ENCODE results near the gene PRRC2B.

The PRRC2B gene

DNA sequence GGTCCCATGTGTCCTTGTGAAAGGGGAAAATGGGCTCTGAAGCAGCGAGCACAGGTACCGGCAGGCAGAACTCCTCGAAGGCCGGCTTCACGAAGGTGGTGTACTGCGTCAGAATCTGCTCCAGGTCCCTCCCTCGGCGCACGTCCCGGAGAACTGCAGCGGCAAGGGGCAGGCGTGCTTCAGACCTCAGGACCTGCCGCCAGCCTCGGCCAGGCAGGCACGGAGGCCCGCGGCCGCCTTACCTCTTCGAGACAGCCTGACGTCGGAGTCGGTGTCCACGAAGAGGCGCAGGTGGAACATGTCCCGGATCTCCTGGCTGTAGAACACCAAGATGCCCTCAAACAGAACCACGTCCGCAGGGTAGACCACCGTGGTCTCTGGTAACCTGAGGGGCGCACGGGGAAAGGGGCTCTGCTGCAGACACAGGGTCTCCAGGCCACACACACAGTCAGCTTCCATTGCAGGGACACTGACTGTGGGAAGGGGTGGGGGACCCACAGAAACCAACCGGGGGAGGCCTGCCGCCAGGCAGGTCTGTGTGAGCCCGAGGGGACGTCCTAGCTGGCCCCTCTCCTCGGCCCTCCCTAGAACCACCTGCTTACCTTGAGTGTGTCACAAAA lies 135.1 kb downstream of the PRRC2B start:
- no peak for DNase-seq (ENCODE audit: low spot score)
- Histone ChIP-seq H3K4me3 (no peak overlapping the region), H3K27ac (no peak overlapping the region)
- TF ChIP-seq CTCF (IDR thresholded peaks at IDR 0.05): no peak

DNA sequence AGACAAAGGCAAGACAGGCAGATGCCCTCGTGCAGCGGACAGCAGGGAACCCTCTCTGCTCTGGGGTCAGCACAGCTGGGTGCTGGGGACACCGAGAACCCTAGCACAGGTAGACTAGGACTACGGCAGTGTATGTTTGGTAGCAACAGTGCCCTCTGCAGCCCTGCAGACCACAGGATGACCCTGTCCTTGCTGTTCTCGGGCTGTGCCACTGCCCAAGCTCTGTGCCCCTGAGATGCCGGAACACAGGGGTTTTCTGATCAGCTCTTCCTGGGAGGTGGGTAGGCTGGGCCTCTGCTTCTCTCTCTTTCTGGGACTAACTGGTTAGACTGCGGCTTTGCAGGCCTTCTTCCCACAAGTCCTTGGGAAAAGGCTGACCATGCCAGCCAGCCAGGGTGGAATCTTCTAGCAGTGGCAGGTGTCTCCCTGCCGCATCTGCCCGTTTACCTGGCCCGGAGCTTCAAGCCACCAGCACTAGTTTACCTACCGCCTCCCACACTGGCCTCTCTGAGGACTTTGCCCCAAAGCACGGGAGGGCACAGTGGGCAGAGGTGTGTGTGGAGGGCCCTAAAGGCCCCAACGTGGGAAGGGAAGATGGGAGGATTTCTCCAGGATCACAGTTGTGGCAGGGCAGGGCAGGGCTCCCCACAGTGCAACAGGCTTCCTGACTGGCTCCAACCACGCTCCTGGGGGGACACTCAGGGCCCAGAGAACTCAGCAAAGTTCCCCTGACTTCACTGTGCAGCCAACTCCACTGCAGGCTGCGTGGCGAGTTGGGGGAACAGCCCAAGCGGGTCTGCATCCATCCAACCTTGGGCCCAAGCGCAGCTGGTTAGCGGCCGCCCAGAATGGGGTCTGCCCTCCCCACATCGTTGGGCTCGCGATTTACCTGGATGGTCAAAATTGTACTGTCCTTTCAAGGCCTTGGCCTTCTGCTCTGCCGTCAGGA lies 136.0 kb downstream of the PRRC2B start:
- DNase-seq (ENCODE audit: low spot score): no peak
- H3K27ac ChIP-seq: peak overlapping the region; percentile 47 to 91
- TF ChIP-seq CTCF (IDR thresholded peaks at IDR 0.05): no peak
- H3K4me3 ChIP-seq: peak overlapping the region; percentile 75

DNA sequence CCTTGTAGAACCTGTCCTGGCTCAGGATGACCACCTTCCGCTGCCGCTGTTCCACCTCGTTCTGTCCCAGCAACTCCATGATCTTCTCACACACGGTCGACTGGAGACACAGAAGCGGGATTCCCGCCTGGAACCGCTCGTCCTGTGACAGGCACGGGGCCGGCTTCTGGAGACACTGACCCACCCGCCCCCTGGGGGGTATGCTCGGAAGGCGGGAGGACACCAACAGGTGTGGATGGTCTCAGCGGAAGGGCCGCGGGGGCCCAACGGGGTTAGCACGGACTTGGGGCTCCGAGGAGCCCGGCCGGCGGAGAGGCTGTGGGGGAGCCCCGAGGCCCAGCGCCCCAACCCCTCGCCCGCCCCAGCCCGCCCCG lies 136.6 kb downstream of the PRRC2B start:
- Histone ChIP-seq H3K4me3 (peak overlapping the region; percentile 75), H3K27ac (peak overlapping the region; percentile 47 to 91)
- no peak for TF ChIP-seq CTCF (IDR thresholded peaks at IDR 0.05)
- no peak for DNase-seq (ENCODE audit: low spot score)

DNA sequence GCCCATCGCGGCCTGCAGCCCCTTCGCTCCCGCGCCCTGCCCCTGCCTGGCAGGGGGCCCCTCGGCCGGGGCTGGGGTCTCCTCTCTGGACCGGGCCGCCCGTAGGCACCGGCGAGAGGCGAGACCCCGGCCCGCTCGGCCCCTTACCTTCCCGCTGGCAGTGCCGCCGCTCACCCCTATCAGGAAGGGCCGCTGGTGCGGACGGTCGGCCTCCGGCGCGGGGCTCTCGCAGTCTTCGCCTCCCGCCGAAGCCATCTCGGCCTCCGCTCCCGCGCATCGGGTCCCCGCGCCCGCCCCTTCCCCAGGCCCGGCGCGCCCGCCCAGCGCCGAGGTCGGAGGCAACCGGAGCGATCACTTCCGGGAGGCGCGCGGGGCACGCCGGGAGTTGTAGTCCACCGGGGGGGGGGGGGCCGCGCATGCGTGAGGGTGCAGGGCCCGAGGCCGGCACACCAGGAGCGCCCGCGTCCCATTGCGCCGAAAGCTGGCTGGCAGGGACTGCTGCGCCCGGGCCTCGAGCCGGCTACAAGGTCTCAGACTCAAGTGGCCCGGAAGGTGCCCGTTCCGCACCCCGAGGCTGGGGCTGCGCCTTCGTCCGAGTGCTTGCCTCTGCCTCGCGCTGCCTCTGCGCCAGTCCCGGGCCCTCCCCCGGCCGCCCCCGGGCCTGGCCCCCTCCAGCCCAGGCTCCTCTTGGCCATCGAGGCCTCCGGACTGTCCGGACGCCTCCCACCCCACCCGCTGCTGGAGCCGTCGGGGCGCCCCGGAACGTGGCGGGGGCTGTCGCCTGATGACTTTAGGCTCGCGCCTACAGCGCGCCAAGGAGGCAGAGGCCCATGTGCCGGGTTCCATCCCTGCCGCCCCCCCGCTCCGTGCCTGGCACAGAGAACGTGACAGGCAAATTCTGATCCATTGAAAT lies 137.3 kb downstream of the PRRC2B start, which contains the start of gene UCK1:
TSS of gene UCK1 (minus strand) at position 344 of the 913 bp plus-strand sequence. CDS start at position 255, 89 bp downstream.
- peak within 1 kb of the TSS; percentile 47 to 91 for H3K27ac ChIP-seq
- H3K4me3 ChIP-seq: peak within 1 kb of the TSS; percentile 75
- peak; percentile 86 for DNase-seq (ENCODE audit: low spot score)
- no peak for TF ChIP-seq CTCF (IDR thresholded peaks at IDR 0.05)

DNA sequence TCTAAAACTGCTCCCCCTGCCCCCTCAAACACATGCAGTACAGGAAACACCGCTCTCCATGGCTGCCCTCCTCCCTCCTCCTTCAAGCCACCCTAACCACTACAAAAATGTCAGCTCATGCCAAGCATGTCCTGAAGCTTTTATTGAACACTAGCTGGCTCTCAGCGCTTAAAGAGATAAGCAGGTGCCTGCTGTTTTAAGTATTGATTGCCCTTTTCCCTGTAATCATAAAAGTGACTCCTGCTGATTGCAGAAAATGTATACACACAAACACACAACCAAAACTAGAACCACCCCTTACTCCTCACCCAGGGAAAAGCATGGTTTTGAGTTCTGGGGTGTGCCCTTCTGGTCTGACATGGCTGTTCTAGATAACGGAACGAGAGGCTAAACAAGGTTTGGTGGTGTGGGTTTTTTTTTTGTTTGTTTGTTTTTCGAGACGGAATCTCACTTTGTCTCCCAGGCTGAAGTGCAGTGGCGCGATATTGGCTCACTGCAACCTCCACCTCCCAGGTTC lies 140.9 kb downstream of the PRRC2B start:
- no peak overlapping the region for H3K4me3 ChIP-seq
- TF ChIP-seq CTCF (IDR thresholded peaks at IDR 0.05): no peak
- H3K27ac ChIP-seq: no peak overlapping the region
- DNase-seq (ENCODE audit: low spot score): no peak

DNA sequence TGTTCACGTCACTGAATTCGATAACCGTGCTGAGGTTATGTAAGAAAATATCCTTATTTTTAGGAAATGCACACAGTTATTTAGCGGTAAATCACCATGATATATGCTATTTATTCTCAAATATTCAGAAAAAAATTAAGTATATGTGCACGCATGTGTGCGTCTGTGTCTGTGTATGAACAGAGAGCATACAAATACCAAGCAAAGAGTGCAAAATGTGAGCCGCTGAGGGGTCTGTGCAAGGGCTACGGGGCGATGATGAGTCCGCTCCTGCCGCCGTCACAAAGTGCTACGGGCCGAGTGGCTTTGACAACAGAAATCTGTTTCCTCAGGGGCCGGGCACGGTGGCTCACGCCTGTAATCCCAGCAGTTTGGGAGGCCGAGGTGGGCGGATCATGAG lies 144.1 kb downstream of the PRRC2B start:
- no peak for DNase-seq (ENCODE audit: low spot score)
- TF ChIP-seq CTCF (IDR thresholded peaks at IDR 0.05): no peak
- H3K4me3 ChIP-seq: no peak overlapping the region
- H3K27ac ChIP-seq: no peak overlapping the region
